ENCODE data around the gene MINDY2. TPM values are rescaled to one million over a fixed set of nuclear protein-coding genes. Genes with fewer than 3 reads are reported as not detected.

Gene MINDY2
- total and polyA plus RNA-seq, 9 of the 15 experiments (the other 6 are each of a cell fraction or from before 2014, with no cell fraction given) = 2.4 to 15.3 (median 7.2) TPM

DNA sequence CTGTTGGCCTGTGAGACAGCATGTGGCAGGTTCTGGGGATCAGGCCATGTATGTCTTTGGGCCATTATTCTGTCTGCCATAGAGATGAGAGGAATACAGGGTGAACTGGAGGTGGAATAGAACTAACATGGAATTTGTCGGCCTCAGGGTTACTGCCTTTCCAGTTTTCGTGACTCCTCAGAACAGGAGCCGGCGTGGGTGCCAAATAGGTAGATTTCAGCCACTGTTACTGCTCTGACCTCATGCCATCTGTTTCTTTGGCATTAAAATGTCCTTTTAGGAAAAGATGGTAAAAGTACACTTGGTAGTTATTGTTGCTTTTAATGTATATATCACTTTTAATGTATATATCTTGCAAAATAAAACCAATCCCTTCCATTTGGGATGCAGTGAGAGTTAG is 96.8 kb downstream of the MINDY2 start:
- H2AFZ ChIP-seq (ENCODE audit: low read depth, low read length) = peak overlapping the region; percentile 56
- no peaks in the 10 kb centered on the region for H3K9me3 ChIP-seq (replicated peaks; ENCODE audit: control insufficient read depth, insufficient read depth, low read depth, low read length)
- H4K20me1 ChIP-seq (replicated peaks; ENCODE audit: control insufficient read depth, insufficient read depth, low read length) = no peaks in the 10 kb centered on the region
- no peak overlapping the region for H3K27ac ChIP-seq (ENCODE audit: extremely low read depth, low read depth, low read length)
- POLR2A ChIA-PET = no interaction called here
- ATAC-seq (no peak), DNase-seq (ENCODE audit: extremely low read depth in 1 of 4, low spot score in 3 of 4) (no peak), FAIRE-seq (no peak)
- H3K4me1 ChIP-seq (replicated peaks in 1 of 2; ENCODE audit: control insufficient read depth in 2 of 2, insufficient read depth in 2 of 2, low read length in 2 of 2) = peaks cover 0 to 20% of the 10 kb centered on the region in 2 experiments; a peak in 2 of 5 replicates
- no peaks in the 10 kb centered on the region for H3K36me3 ChIP-seq (ENCODE audit: control insufficient read depth, insufficient read depth, low read length)
- H3K4me2 ChIP-seq (ENCODE audit: insufficient read depth, low read length) = no peak overlapping the region
- H3K4me3 ChIP-seq = no peak overlapping the region
- no peaks in the 10 kb centered on the region for H3K9me1 ChIP-seq (ENCODE audit: control insufficient read depth, insufficient read depth, low read length)
- WGBS (ENCODE audit: insufficient coverage, low coverage, missing lambda C conversion rate) = 93% methylated on average over 4 of the region's 4 CpGs
- in situ Hi-C loops (cut with MboI) (no loop called here), intact Hi-C loops (cut with micrococcal nuclease) (no loop called here)
- no peaks in the 10 kb centered on the region for H3K79me2 ChIP-seq (ENCODE audit: control insufficient read depth, insufficient read depth, low read length)
- BruUV-seq (replicated peaks) = no TSS peak
- CTCF ChIA-PET (ENCODE audit: low intra/inter-chr PET ratio) = no interaction called here
- H3K9ac ChIP-seq (ENCODE audit: insufficient read depth in 1 of 2, low read depth in 2 of 2, low read length in 2 of 2) = no peak overlapping the region; a peak in 1 of 4 replicates
- H3K27me3 ChIP-seq (ENCODE audit: control insufficient read depth in 2 of 2, insufficient read depth in 2 of 2, low read length in 2 of 2) = no peaks in the 10 kb centered on the region
- TF ChIP-seq MTA3 (IDR thresholded peaks at IDR 0.05; ENCODE audit: borderline replicate concordance) (no peak), CHD1 (IDR thresholded peaks at IDR 0.05; ENCODE audit: low read length) (no peak), RBM34 (IDR thresholded peaks at IDR 0.05; ENCODE audit: borderline replicate concordance, insufficient read depth, low read length) (no peak), ZNF584 (CRISPR knock-in tag; IDR thresholded peaks at IDR 0.05; ENCODE audit: low read depth) (no peak), ZC3H11A (IDR thresholded peaks at IDR 0.05; ENCODE audit: low read depth, low read length) (no peak), U2AF1 (optimal IDR thresholded peaks at IDR 0.05; ENCODE audit: low read depth, low read length) (no peak)

DNA sequence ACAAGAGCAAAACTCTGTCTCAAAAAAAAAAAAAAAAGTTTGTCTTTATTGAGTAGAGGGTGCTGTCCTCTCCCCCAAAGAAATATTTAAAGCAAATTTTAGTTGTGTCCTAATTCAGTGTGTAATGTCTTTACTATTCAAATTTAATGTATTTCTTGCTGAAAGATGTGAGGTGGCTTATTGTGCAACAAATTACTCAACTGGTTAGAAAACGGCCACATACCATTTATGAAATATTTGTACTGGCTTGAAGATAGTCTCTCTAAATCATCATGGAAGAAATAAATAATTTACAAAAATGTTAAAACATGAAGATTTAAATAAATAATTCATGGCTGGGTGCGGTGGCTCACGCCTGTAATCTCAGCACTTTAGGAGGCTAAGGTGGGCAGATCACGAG is 99.3 kb downstream of the MINDY2 start:
- FAIRE-seq (no peak), ATAC-seq (no peak), DNase-seq (ENCODE audit: extremely low read depth in 1 of 4, low spot score in 3 of 4) (no peak)
- Histone ChIP-seq H3K27ac (ENCODE audit: extremely low read depth, low read depth, low read length) (no peak overlapping the region), H3K4me1 (replicated peaks in 1 of 2; ENCODE audit: control insufficient read depth in 2 of 2, insufficient read depth in 2 of 2, low read length in 2 of 2) (peaks cover 0 to 12% of the 10 kb centered on the region in 2 experiments; a peak in 2 of 5 replicates), H2AFZ (ENCODE audit: low read depth, low read length) (no peak overlapping the region), H3K4me2 (ENCODE audit: insufficient read depth, low read length) (no peak overlapping the region), H3K9ac (ENCODE audit: insufficient read depth in 1 of 2, low read depth in 2 of 2, low read length in 2 of 2) (no peak overlapping the region), H3K4me3 (no peak overlapping the region), H3K27me3 (ENCODE audit: control insufficient read depth in 2 of 2, insufficient read depth in 2 of 2, low read length in 2 of 2) (no peaks in the 10 kb centered on the region), H3K36me3 (ENCODE audit: control insufficient read depth, insufficient read depth, low read length) (no peaks in the 10 kb centered on the region), H3K79me2 (ENCODE audit: control insufficient read depth, insufficient read depth, low read length) (no peaks in the 10 kb centered on the region), H4K20me1 (replicated peaks; ENCODE audit: control insufficient read depth, insufficient read depth, low read length) (no peaks in the 10 kb centered on the region), H3K9me3 (replicated peaks; ENCODE audit: control insufficient read depth, insufficient read depth, low read depth, low read length) (no peaks in the 10 kb centered on the region), H3K9me1 (ENCODE audit: control insufficient read depth, insufficient read depth, low read length) (no peaks in the 10 kb centered on the region)
- intact Hi-C loops (cut with micrococcal nuclease) = no loop called here
- 70% methylated on average over 4 of the region's 4 CpGs for WGBS (ENCODE audit: insufficient coverage, low coverage, missing lambda C conversion rate)
- ChIA-PET CTCF (ENCODE audit: low intra/inter-chr PET ratio) (no interaction called here), POLR2A (no interaction called here)
- in situ Hi-C loops (cut with MboI) = no loop called here
- peak; percentile 45; the same call in 1 of the 2 replicates for TF ChIP-seq CEBPB (tag; IDR thresholded peaks at IDR 0.05)
- TF ChIP-seq, protein P1, sequence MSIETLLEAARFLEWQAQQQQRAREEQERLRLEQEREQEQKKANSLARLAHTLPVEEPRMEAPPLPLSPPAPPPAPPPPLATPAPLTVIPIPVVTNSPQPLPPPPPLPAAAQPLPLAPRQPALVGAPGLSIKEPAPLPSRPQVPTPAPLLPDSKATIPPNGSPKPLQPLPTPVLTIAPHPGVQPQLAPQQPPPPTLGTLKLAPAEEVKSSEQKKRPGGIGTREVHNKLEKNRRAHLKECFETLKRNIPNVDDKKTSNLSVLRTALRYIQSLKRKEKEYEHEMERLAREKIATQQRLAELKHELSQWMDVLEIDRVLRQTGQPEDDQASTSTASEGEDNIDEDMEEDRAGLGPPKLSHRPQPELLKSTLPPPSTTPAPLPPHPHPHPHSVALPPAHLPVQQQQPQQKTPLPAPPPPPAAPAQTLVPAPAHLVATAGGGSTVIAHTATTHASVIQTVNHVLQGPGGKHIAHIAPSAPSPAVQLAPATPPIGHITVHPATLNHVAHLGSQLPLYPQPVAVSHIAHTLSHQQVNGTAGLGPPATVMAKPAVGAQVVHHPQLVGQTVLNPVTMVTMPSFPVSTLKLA (conservative IDR thresholded peaks at IDR 0.05) = no peak
- no peak for TF ChIP-seq ILF3 (IDR thresholded peaks at IDR 0.05; ENCODE audit: borderline replicate concordance)
- BruUV-seq (replicated peaks) = no TSS peak

Data from K562 (cell line).